Gastroesophageal sphincter (tissue), 4 donors: ENCODE data around the gene UTY. TPM values are rescaled to one million over a fixed set of nuclear protein-coding genes. Genes with fewer than 3 reads are reported as not detected.

Experiments
- ATAC-seq: fragments of 150-250 bp; one replicate; pipeline ENCODE4 v1.9.1; 2016; ENCODE audit warnings: mild to moderate bottlenecking, moderate library complexity
- H3K27ac ChIP-seq, 4 donors: fragments of 200-600 bp; sonication (generic) in 3 of 4; 1 replicate in 3 of 4; 2 replicates in 1 of 4; pipeline ENCODE4 v1.5.1; 2016 to 2019
- H3K27me3 ChIP-seq: fragments of 200-600 bp; sonication (generic); one replicate; pipeline ENCODE4 v1.5.1; 2019
- H3K36me3 ChIP-seq, 2 donors: fragments of 200-600 bp; sonication (generic); one replicate each; pipeline ENCODE4 v1.5.1; 2019; ENCODE audit warnings: control low read depth in 1 of 2
- H3K4me1 ChIP-seq, 3 donors: fragments of 200-600 bp; sonication (generic); 1 replicate in 2 of 3; 2 replicates in 1 of 3; pipeline ENCODE4 v1.5.1; 2016 to 2019; ENCODE audit warnings: control low read depth in 2 of 3
- H3K4me3 ChIP-seq, 2 donors: fragments of 200-600 bp; sonication (generic); one replicate each; pipeline ENCODE4 v1.5.1; 2019; ENCODE audit warnings: mild to moderate bottlenecking in 1 of 2, moderate library complexity in 1 of 2
- H3K9me3 ChIP-seq, 3 donors: fragments of 200-600 bp; sonication (generic); one replicate each; pipeline ENCODE4 v1.5.1; 2017 to 2019; ENCODE audit warnings: control low read depth in 2 of 3
- EP300 ChIP-seq: sonication (generic); formaldehyde crosslinking; IDR thresholded peaks from one replicate; pipeline ENCODE4 v1.6.1; 2017; ENCODE audit warnings: antibody characterized with exemption, mild to moderate bottlenecking
- POLR2A ChIP-seq, 2 donors: fragments of 450-650 bp; IDR thresholded peaks; one replicate each; pipeline ENCODE4 v1.6.1; 2017; ENCODE audit warnings: antibody characterized with exemption in 2 of 2, mild to moderate bottlenecking in 2 of 2, moderate library complexity in 1 of 2
- POLR2AphosphoS5 ChIP-seq: sonication (generic); formaldehyde crosslinking; IDR thresholded peaks from one replicate; pipeline ENCODE4 v1.6.1; 2017; ENCODE audit warnings: antibody characterized with exemption
- WGBS, 2 donors: methylation state at CpG; one replicate each; pipeline ENCODE4 v1.1.5; 2018; ENCODE audit warnings: low coverage in 1 of 2; 5-methylcytosine and 5-hydroxymethylcytosine counted together
- total RNA-seq, 4 donors: library from RNA; depleted of rRNA; stranded (reverse); fragments of >200 nt; gene quantifications; one replicate each; pipeline ENCODE4 v1.1.0, GENCODE V29; 2016
- TF ChIP-seq, protein P1 (sequence below), 4 experiments: fragments of 200-600 bp in 2 of 4; fragments of 450-650 bp in 2 of 4; sonication (generic) in 1 of 4; IDR thresholded peaks; one replicate each; pipeline ENCODE4 v1.5.1; 2017 to 2019; ENCODE audit warnings: antibody characterized with exemption in 4 of 4, mild to moderate bottlenecking in 2 of 4, moderate library complexity in 2 of 4

The UTY gene
- total RNA-seq, 4 donors from 2014 or later = 0.07 to 58.7 (median 27.1) TPM; not detected in 1

GRCh38 chrY:13488738-13489137, 8.9 kb upstream of the UTY start:
- Histone ChIP-seq H3K4me3 (no peak overlapping the region), H3K27ac (no peak overlapping the region), H3K36me3 (no peaks in the 10 kb centered on the region), H3K27me3 (no peaks in the 10 kb centered on the region), H3K9me3 (no peaks in the 10 kb centered on the region), H3K4me1 (no peaks in the 10 kb centered on the region)
- TF ChIP-seq POLR2A (IDR thresholded peaks at IDR 0.05) (no peak), POLR2AphosphoS5 (no peak)
- ATAC-seq = no peak
- WGBS, 2 donors = no CpG with 5 or more reads among the region's 1 CpG

DNA sequence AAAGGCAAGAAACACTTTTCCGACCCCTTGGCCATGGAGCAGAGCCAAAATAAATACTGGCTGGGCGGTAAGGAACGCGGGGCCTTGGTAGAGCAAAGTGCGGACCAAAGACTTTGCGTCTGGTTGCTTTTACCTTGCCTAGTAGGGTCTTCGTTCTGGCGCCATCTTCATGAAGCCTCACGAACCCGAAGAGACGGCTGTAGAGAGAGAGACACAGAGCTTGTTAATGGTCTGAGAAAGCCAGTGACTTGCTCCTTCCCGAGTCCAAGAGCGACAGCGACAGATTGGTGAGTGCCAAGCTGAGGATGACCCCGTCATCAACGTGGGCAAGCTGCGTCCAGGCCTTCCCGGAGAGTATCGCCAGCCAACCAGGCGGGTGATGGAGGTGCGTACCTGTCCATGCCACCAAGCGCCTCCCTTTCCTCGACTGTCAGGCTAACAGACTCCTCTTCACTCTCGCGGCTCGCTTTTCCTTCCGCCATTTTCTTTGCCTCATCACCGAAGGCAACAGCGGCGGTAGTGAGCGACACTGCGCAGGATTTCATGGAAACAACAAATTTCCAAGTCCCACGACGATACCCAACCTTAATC, 617 bp downstream of the UTY start:
- H3K4me3 ChIP-seq = peak overlapping the region; percentile 67 to 92
- H3K9me3 ChIP-seq = no peaks in the 10 kb centered on the region
- H3K27ac ChIP-seq = peak overlapping the region in 2 of 4 donors; percentile 90 to 91
- ATAC-seq = no peak
- no peaks in the 10 kb centered on the region for H3K36me3 ChIP-seq
- H3K27me3 ChIP-seq = no peaks in the 10 kb centered on the region
- TF ChIP-seq, protein P1, sequence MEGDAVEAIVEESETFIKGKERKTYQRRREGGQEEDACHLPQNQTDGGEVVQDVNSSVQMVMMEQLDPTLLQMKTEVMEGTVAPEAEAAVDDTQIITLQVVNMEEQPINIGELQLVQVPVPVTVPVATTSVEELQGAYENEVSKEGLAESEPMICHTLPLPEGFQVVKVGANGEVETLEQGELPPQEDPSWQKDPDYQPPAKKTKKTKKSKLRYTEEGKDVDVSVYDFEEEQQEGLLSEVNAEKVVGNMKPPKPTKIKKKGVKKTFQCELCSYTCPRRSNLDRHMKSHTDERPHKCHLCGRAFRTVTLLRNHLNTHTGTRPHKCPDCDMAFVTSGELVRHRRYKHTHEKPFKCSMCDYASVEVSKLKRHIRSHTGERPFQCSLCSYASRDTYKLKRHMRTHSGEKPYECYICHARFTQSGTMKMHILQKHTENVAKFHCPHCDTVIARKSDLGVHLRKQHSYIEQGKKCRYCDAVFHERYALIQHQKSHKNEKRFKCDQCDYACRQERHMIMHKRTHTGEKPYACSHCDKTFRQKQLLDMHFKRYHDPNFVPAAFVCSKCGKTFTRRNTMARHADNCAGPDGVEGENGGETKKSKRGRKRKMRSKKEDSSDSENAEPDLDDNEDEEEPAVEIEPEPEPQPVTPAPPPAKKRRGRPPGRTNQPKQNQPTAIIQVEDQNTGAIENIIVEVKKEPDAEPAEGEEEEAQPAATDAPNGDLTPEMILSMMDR (IDR thresholded peaks at IDR 0.05) = no peak
- TF ChIP-seq POLR2A (IDR thresholded peaks at IDR 0.05) (no peak), POLR2AphosphoS5 (no peak), EP300 (no peak)
- WGBS, 2 donors = 0% methylated on average over 4 of the region's 34 CpGs; no CpG with 5 or more reads in 1 of the 2 donors
- peaks cover 0 to 31% (median 0%) of the 10 kb centered on the region in 3 donors for H3K4me1 ChIP-seq

- TF ChIP-seq EP300 = no peak
- TF ChIP-seq POLR2A (IDR thresholded peaks at IDR 0.05) = no peak
- TF ChIP-seq POLR2AphosphoS5 = no peak
- TF ChIP-seq, protein P1 (IDR thresholded peaks at IDR 0.05) = no peak
- 0% methylated on average over 14 of the region's 15 CpGs; no CpG with 5 or more reads in 1 of the 2 donors for WGBS, 2 donors
- peaks cover 0 to 41% (median 0%) of the 10 kb centered on the region in 3 donors for H3K4me1 ChIP-seq
- H3K36me3 ChIP-seq = peaks cover 0 to 8% of the 10 kb centered on the region in 2 donors
- no peaks in the 10 kb centered on the region for H3K9me3 ChIP-seq
- no peaks in the 10 kb centered on the region for H3K27me3 ChIP-seq
- ATAC-seq = no peak
- H3K4me3 ChIP-seq = peak overlapping the region; percentile 67 to 92
- peak overlapping the region in 2 of 4 donors; percentile 90 to 91 for H3K27ac ChIP-seq
These were observed 1.6 kb downstream of the UTY start for GRCh38 chrY:13478126-13478785.

- Histone ChIP-seq H3K36me3 (peaks cover 0 to 12% of the 10 kb centered on the region in 2 donors), H3K4me3 (no peak overlapping the region), H3K27me3 (no peaks in the 10 kb centered on the region), H3K9me3 (no peaks in the 10 kb centered on the region), H3K27ac (peak overlapping the region in 1 of 4 donors; percentile 24), H3K4me1 (peaks cover 0 to 64% (median 0%) of the 10 kb centered on the region in 3 donors)
- no peak for ATAC-seq
- TF ChIP-seq POLR2AphosphoS5 (no peak), POLR2A (IDR thresholded peaks at IDR 0.05) (no peak), EP300 (no peak)
- TF ChIP-seq, protein P1 (IDR thresholded peaks at IDR 0.05) = no peak
- WGBS, 2 donors = 21% methylated on average over 2 of the region's 2 CpGs; no CpG with 5 or more reads in 1 of the 2 donors
These were observed 4.8 kb downstream of the UTY start for GRCh38 chrY:13474997-13475396.

DNA sequence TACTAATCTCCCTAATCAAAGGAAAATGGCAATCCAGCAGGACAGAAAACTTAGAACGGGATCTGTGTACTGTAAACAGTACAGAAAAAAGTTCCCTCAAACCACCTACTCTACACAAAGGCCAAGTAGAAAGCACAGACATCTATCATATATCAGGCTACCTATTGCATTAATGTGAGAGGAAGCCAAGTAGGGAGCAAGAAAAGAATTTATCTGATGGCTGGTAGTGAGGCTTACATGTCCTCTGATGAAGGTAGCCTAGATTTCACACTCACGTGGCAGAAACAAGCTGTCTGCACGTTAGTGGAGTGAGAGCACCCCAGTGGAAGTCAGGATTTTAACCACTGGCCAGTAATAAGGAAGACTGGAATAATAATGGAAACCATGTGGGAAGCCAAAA, 28.3 kb downstream of the UTY start:
- Histone ChIP-seq H3K36me3 (no peaks in the 10 kb centered on the region), H3K27ac (no peak overlapping the region), H3K9me3 (no peaks in the 10 kb centered on the region), H3K27me3 (no peaks in the 10 kb centered on the region), H3K4me3 (no peak overlapping the region), H3K4me1 (peaks cover 0 to 11% (median 0%) of the 10 kb centered on the region in 3 donors)
- no peak for ATAC-seq
- TF ChIP-seq, protein P1 (IDR thresholded peaks at IDR 0.05) = no peak
- TF ChIP-seq POLR2A (IDR thresholded peaks at IDR 0.05) = no peak
- no peak for TF ChIP-seq POLR2AphosphoS5
- TF ChIP-seq EP300 = no peak
- 100% methylated on average over 1 of the region's 3 CpGs; no CpG with 5 or more reads in 1 of the 2 donors for WGBS, 2 donors
